Suprapubic skin (tissue), 3 donors: ENCODE measurements around the gene UTF1.

Source experiments
- CTCF ChIP-seq, 2 donors: fragments of 200-600 bp in 1 of 2; fragments of 450-650 bp in 1 of 2; sonication (generic) in 1 of 2; IDR thresholded peaks; one replicate each; pipeline ENCODE4 v1.5.1; 2016 to 2019; ENCODE audit warnings: antibody characterized with exemption in 2 of 2, mild to moderate bottlenecking in 1 of 2, moderate library complexity in 1 of 2
- POLR2AphosphoS5 ChIP-seq, 3 donors: sonication (generic); formaldehyde crosslinking; IDR thresholded peaks; one replicate each; pipeline ENCODE4 v1.6.1; 2017; ENCODE audit warnings: antibody characterized with exemption in 3 of 3

DNA sequence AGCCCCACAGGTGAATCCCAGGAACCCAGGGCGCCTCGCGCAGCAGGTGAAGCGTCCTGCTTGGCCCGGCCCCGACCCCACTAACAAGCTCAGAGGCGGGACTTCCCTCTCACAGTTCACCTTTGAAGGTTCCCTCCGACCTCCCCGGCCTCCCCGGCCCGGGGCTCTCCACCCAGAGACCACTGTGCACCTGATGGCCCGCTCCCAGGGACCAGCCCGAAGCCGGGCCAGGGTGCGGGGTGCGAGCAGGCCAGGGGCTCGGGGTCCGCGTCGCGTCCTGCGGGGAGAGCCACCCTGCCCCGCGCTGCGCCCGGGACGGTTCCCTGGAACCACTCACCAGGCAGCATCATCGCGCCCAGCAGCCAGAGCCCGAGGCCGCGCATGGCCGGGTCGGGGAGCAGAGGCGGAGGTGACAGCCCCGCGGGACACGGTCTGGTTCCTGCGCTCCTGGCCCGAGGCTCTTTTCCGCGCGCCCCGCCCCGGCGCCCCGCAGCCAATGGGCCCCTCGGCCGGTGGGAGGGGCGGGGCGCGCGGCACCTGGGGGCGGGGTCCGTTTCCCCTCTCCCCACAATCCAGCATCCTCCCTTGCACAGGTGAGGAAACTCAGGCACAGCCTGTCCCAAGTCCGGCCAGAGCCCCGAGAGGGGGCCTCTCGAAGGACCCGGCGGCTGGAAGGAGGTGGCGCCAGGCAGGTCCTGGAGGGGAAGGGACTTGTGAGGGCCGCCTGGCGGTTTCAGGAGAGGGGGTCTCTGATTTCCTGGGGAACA lies 46.6 kb downstream of the UTF1 start, which contains the start of gene ADAM8:
- no peak for TF ChIP-seq CTCF (IDR thresholded peaks at IDR 0.05)
- no peak for TF ChIP-seq POLR2AphosphoS5 (IDR thresholded peaks at IDR 0.05)
